ENCODE results near the gene LAMB4. TPM values are rescaled to one million over a fixed set of nuclear protein-coding genes. Genes with fewer than 3 reads are reported as not detected.

The LAMB4 gene
- total RNA-seq, 1 donor from 2014 or later, result not detected

- intact Hi-C loops (cut with DNase I), result no loop called here
- Histone ChIP-seq H3K27me3 (peaks cover 27% of the 10 kb centered on the region), H3K36me3 (no peaks in the 10 kb centered on the region), H3K4me3 (peak overlapping the region; percentile 59), H3K4me1 (peaks cover 23% of the 10 kb centered on the region), H3K9me3 (no peaks in the 10 kb centered on the region), H3K27ac (peak overlapping the region; percentile 88)
- DNase-seq (peak; percentile 66), ATAC-seq (peak; percentile 36)
- TF ChIP-seq CTCF (IDR thresholded peaks at IDR 0.05), result peak; percentile 12
These were observed 129.0 kb downstream of the LAMB4 start for GRCh38 chr7:108000875-108001763.

- no peak for DNase-seq
- Histone ChIP-seq H3K27me3 (peaks cover 24% of the 10 kb centered on the region), H3K27ac (peak overlapping the region; percentile 88), H3K4me1 (peaks cover 34% of the 10 kb centered on the region), H3K4me3 (peak overlapping the region; percentile 59), H3K9me3 (no peaks in the 10 kb centered on the region), H3K36me3 (no peaks in the 10 kb centered on the region)
- intact Hi-C loops (cut with DNase I), result no loop called here
- no peak for ATAC-seq
- no peak for TF ChIP-seq CTCF (IDR thresholded peaks at IDR 0.05)
These were observed 130.2 kb downstream of the LAMB4 start for GRCh38 chr7:107999779-108000560.

GRCh38 chr7:107998660-107999480, 131.3 kb downstream of the LAMB4 start:
- ATAC-seq, result no peak
- intact Hi-C loops (cut with DNase I), result no loop called here
- peaks cover 34% of the 10 kb centered on the region for H3K4me1 ChIP-seq
- no peak for TF ChIP-seq CTCF (IDR thresholded peaks at IDR 0.05)
- peaks cover 24% of the 10 kb centered on the region for H3K27me3 ChIP-seq
- no peaks in the 10 kb centered on the region for H3K9me3 ChIP-seq
- DNase-seq, result no peak
- peak overlapping the region; percentile 30 for H3K27ac ChIP-seq
- peak overlapping the region; percentile 14 for H3K4me3 ChIP-seq
- peaks cover 8% of the 10 kb centered on the region for H3K36me3 ChIP-seq

- DNase-seq, result no peak
- Histone ChIP-seq H3K27ac (no peak overlapping the region), H3K4me3 (no peak overlapping the region), H3K27me3 (peaks cover 21% of the 10 kb centered on the region), H3K4me1 (peaks cover 27% of the 10 kb centered on the region), H3K36me3 (peaks cover 8% of the 10 kb centered on the region), H3K9me3 (no peaks in the 10 kb centered on the region)
- ATAC-seq, result no peak
- intact Hi-C loops (cut with DNase I), result no loop called here
- TF ChIP-seq CTCF (IDR thresholded peaks at IDR 0.05), result no peak
These were observed 132.0 kb downstream of the LAMB4 start for GRCh38 chr7:107998150-107998549.
